GM12865 (cell line): ENCODE results near the gene CASKIN1.

ENCODE experiments used
- DNase-seq: peaks from one replicate; pipeline ENCODE4 v3.0.0; 2010; ENCODE audit warnings: low read depth
- H3K4me3 ChIP-seq: 2 replicates; pipeline ENCODE4 v1.5.1; 2011; ENCODE audit warnings: mild to moderate bottlenecking, low read depth, low read length, control low read depth
- TF ChIP-seq, protein P1 (sequence below): IDR thresholded peaks from 2 replicates; pipeline ENCODE4 v1.5.1; 2011; ENCODE audit warnings: low read length, control low read depth, low read depth, inconsistent platforms; ENCODE audit not compliant: insufficient read depth; ENCODE audit errors: missing control alignments

CASKIN1 gene

DNA sequence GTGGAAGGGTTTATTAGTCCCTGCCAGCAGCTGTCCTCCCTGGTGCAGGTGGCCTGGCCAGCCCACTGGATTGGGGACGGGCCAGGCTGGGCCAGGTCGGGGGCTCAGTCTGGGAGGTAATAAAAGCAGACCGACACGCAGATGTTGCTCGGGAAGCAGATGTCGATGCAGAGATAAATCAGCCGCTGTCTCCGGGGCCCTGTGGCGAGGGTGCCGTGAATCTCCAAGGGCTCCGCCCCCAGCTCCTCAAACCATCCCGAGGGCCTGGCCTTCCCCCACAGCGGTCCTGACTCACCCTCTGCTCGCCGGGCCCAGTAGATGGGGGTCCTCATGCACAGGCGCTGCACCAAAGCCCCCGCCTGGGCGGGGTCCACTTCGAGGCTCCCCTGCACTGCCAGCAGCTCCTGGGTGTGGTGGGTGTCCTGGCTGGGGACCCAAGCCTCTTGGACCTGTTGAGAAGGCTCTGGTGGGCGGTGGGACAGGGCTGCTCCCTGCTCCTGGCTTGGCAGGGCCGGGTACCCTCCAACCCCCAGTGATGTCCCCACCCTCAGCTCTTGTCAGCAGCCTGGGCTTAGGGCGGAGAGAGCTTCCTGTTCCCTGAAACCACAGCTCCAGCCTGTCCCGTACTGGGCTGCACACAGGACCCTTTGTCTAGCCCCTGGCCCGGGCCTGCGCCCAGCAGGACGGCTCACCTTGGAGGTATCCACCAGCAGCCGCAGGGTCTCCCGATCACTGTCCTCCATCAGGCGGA, 13.0 kb upstream of the CASKIN1 start:
- TF ChIP-seq, protein P1, sequence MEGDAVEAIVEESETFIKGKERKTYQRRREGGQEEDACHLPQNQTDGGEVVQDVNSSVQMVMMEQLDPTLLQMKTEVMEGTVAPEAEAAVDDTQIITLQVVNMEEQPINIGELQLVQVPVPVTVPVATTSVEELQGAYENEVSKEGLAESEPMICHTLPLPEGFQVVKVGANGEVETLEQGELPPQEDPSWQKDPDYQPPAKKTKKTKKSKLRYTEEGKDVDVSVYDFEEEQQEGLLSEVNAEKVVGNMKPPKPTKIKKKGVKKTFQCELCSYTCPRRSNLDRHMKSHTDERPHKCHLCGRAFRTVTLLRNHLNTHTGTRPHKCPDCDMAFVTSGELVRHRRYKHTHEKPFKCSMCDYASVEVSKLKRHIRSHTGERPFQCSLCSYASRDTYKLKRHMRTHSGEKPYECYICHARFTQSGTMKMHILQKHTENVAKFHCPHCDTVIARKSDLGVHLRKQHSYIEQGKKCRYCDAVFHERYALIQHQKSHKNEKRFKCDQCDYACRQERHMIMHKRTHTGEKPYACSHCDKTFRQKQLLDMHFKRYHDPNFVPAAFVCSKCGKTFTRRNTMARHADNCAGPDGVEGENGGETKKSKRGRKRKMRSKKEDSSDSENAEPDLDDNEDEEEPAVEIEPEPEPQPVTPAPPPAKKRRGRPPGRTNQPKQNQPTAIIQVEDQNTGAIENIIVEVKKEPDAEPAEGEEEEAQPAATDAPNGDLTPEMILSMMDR: no peak
- no peak overlapping the region for H3K4me3 ChIP-seq
- DNase-seq: no peak

- TF ChIP-seq, protein P1: no peak
- DNase-seq: no peak
- no peak overlapping the region for H3K4me3 ChIP-seq
Observed at GRCh38 chr16:2208772-2209171, 12.4 kb upstream of the CASKIN1 start.

DNA sequence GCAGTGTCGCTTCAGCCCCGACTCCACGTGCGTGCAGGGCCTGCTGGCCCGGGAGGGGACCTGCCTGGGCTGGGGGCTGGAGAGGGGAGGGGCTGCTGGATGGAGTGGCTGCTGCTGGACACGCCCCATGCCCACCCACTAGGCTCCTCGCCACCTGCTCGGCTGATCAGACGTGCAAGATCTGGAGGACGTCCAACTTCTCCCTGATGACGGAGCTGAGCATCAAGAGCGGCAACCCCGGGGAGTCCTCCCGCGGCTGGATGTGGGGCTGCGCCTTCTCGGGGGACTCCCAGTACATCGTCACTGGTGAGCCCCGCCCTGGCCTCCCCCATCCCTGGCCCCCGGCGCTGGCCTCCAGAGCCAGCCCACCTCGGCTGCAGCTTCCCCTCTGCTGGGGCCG, 11.9 kb upstream of the CASKIN1 start:
- DNase-seq: no peak
- TF ChIP-seq, protein P1: no peak
- H3K4me3 ChIP-seq: no peak overlapping the region

DNA sequence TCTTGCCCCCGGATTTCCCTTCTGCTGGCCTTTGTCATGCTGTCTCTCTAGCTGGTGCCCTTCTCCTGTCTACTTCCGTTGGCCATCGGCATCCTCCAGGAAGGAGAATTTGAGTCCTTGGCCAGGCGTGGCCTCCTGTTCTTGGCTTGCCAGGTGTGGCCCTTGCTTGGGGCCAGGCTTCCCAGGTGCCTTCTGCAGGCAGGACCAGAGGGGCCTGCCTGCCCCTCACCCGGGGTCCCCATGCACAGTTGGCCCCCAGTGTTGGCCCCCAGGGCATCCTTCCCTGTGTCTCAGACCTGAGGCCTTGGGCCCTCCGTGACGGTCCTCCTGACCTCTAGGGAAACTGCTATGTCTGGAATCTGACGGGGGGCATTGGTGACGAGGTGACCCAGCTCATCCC, 11.5 kb upstream of the CASKIN1 start:
- TF ChIP-seq, protein P1: no peak
- no peak for DNase-seq
- H3K4me3 ChIP-seq: no peak overlapping the region

GRCh38 chr16:2206780-2207433, 10.5 kb upstream of the CASKIN1 start:
- H3K4me3 ChIP-seq: no peak overlapping the region
- TF ChIP-seq, protein P1: no peak
- DNase-seq: no peak

DNA sequence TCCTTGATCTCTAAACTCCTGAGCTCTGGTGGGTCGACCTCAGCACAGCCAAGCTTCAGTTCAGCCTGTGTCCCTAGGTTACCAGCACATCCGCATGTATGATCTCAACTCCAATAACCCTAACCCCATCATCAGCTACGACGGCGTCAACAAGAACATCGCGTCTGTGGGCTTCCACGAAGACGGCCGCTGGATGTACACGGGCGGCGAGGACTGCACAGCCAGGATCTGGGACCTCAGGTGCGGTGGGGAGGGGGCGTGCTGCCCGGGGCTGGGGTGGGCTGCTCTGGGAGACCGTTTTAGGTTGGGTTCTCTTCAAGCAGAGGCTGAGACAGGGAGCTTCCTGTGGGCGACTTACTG, 10.0 kb upstream of the CASKIN1 start:
- peak overlapping the region; percentile 57 for H3K4me3 ChIP-seq
- TF ChIP-seq, protein P1: no peak
- DNase-seq: no peak
